Measurements from ENCODE around the gene PPARGC1A.
A peak's percentile ranks its signal among the peaks of the same experiment; 100 is the strongest.

Gene PPARGC1A

GRCh38 chr4:23889814-23890341 lies at the start of gene PPARGC1A:
Gene PPARGC1A, minus strand, starts transcription at chr4:23890047. Its CDS starts 90 bp downstream, at chr4:23889957.
- DNase-seq (ENCODE audit: low spot score) = peak; percentile 63

- no peak for DNase-seq (ENCODE audit: low spot score)
Observed at GRCh38 chr4:23938796-23939195, 48.9 kb upstream of the PPARGC1A start.

- DNase-seq (ENCODE audit: low spot score) = no peak
Observed at GRCh38 chr4:23937173-23937572, 47.3 kb upstream of the PPARGC1A start.

GRCh38 chr4:23934915-23935314 lies 45.1 kb upstream of the PPARGC1A start:
- DNase-seq (ENCODE audit: low spot score) = no peak

- DNase-seq (ENCODE audit: low spot score) = no peak
Observed at GRCh38 chr4:23934223-23934622, 44.4 kb upstream of the PPARGC1A start.

- DNase-seq (ENCODE audit: low spot score) = no peak
Observed at GRCh38 chr4:23932901-23933308, 43.1 kb upstream of the PPARGC1A start.

- no peak for DNase-seq (ENCODE audit: low spot score)
Observed at GRCh38 chr4:23932186-23932585, 42.3 kb upstream of the PPARGC1A start.

- no peak for DNase-seq (ENCODE audit: low spot score)
Observed at GRCh38 chr4:23931489-23931830, 41.6 kb upstream of the PPARGC1A start.

GRCh38 chr4:23930750-23931488 lies 41.1 kb upstream of the PPARGC1A start:
- DNase-seq (ENCODE audit: low spot score) = no peak

GRCh38 chr4:23929248-23929647 lies 39.4 kb upstream of the PPARGC1A start:
- no peak for DNase-seq (ENCODE audit: low spot score)

GRCh38 chr4:23924556-23924955 lies 34.7 kb upstream of the PPARGC1A start:
- DNase-seq (ENCODE audit: low spot score) = no peak

- DNase-seq (ENCODE audit: low spot score) = no peak
Observed at GRCh38 chr4:23923840-23924239, 34.0 kb upstream of the PPARGC1A start.

GRCh38 chr4:23923141-23923540 lies 33.3 kb upstream of the PPARGC1A start:
- DNase-seq (ENCODE audit: low spot score) = no peak

GRCh38 chr4:23922541-23923111 lies 32.8 kb upstream of the PPARGC1A start:
- DNase-seq (ENCODE audit: low spot score) = no peak

GRCh38 chr4:23922013-23922412 lies 32.2 kb upstream of the PPARGC1A start:
- no peak for DNase-seq (ENCODE audit: low spot score)

- DNase-seq (ENCODE audit: low spot score) = no peak
Observed at GRCh38 chr4:23921447-23921845, 31.6 kb upstream of the PPARGC1A start.

GRCh38 chr4:23920716-23921446 lies 31.0 kb upstream of the PPARGC1A start:
- DNase-seq (ENCODE audit: low spot score) = no peak

- no peak for DNase-seq (ENCODE audit: low spot score)
Observed at GRCh38 chr4:23920296-23920695, 30.4 kb upstream of the PPARGC1A start.

- no peak for DNase-seq (ENCODE audit: low spot score)
Observed at GRCh38 chr4:23916282-23916681, 26.4 kb upstream of the PPARGC1A start.

- no peak for DNase-seq (ENCODE audit: low spot score)
Observed at GRCh38 chr4:23915459-23916132, 25.7 kb upstream of the PPARGC1A start.

GRCh38 chr4:23911675-23912455 lies 22.0 kb upstream of the PPARGC1A start:
- DNase-seq (ENCODE audit: low spot score) = no peak

GRCh38 chr4:23909671-23910070 lies 19.8 kb upstream of the PPARGC1A start:
- DNase-seq (ENCODE audit: low spot score) = no peak

All from ecto neural progenitor cell (in vitro differentiated cells).